Thoracic aorta (tissue), 2 donors: ENCODE data around the gene ZNF22. TPM values are rescaled to one million over a fixed set of nuclear protein-coding genes. Genes with fewer than 3 reads are reported as not detected.

Experiments used
- ATAC-seq: fragments of 150-250 bp; one replicate; pipeline ENCODE4 v1.8.0; 2017; ENCODE audit warnings: low read depth; ENCODE audit not compliant: insufficient number of reproducible peaks, low FRiP score
- DNase-seq: peaks from one replicate; pipeline ENCODE4 v3.0.0-alpha.2; 2020; ENCODE audit warnings: low spot score
- H3K27ac ChIP-seq, 2 donors: fragments of 200-600 bp; sonication (generic); 1 replicate in 1 of 2; 2 replicates in 1 of 2; pipeline ENCODE4 v1.5.1; 2016; ENCODE audit warnings: mild to moderate bottlenecking in 2 of 2, moderate library complexity in 2 of 2
- H3K27me3 ChIP-seq: fragments of 200-600 bp; sonication (generic); replicated peaks from 2 replicates; pipeline ENCODE4 v1.6.0; 2016; ENCODE audit warnings: mild to moderate bottlenecking; ENCODE audit not compliant: insufficient read depth
- H3K36me3 ChIP-seq: fragments of 200-600 bp; sonication (generic); one replicate; pipeline ENCODE4 v1.5.1; 2016
- H3K4me1 ChIP-seq, 2 donors: fragments of 200-600 bp; sonication (generic); 1 replicate in 1 of 2; 2 replicates in 1 of 2; pipeline versions ENCODE4 v1.5.1 to v1.6.0; 2016; ENCODE audit warnings: low read depth in 2 of 2, mild to moderate bottlenecking in 1 of 2; ENCODE audit not compliant: control insufficient read depth in 1 of 2
- H3K4me3 ChIP-seq: fragments of 200-600 bp; sonication (generic); 2 replicates; pipeline ENCODE4 v1.5.1; 2016; ENCODE audit warnings: mild to moderate bottlenecking
- H3K9me3 ChIP-seq: fragments of 200-600 bp; sonication (generic); 2 replicates; pipeline ENCODE4 v1.5.1; 2016
- CTCF ChIP-seq: fragments of 200-600 bp; sonication (generic); IDR thresholded peaks from one replicate; pipeline ENCODE4 v1.5.1; 2019; ENCODE audit warnings: antibody characterized with exemption
- total RNA-seq, 2 donors: library from RNA; depleted of rRNA; stranded (reverse); fragments of >200 nt; gene quantifications; one replicate each; pipeline versions ENCODE4 v1.1.0 to v1.2.3, GENCODE V29; 2016

The ZNF22 gene
- total RNA-seq, 2 donors from 2014 or later: 16.6 to 20.7 TPM

GRCh38 chr10:44955413-44956070 is 45.2 kb upstream of the ZNF22 start:
- H3K9me3 ChIP-seq: no peaks in the 10 kb centered on the region
- no peak for TF ChIP-seq CTCF
- no peaks in the 10 kb centered on the region for H3K27me3 ChIP-seq
- H3K27ac ChIP-seq: no peak overlapping the region
- no peak overlapping the region for H3K4me3 ChIP-seq
- peaks cover 9 to 23% of the 10 kb centered on the region in 2 donors for H3K4me1 ChIP-seq
- ATAC-seq (no peak), DNase-seq (no peak)
- H3K36me3 ChIP-seq: no peaks in the 10 kb centered on the region

GRCh38 chr10:44956226-44956625 is 44.5 kb upstream of the ZNF22 start:
- H3K36me3 ChIP-seq: no peaks in the 10 kb centered on the region
- no peak overlapping the region for H3K27ac ChIP-seq
- ATAC-seq (no peak), DNase-seq (no peak)
- peaks cover 9 to 30% of the 10 kb centered on the region in 2 donors for H3K4me1 ChIP-seq
- no peaks in the 10 kb centered on the region for H3K9me3 ChIP-seq
- H3K4me3 ChIP-seq: no peak overlapping the region
- no peak for TF ChIP-seq CTCF
- no peaks in the 10 kb centered on the region for H3K27me3 ChIP-seq

- Histone ChIP-seq H3K4me3 (no peak overlapping the region), H3K9me3 (no peaks in the 10 kb centered on the region), H3K4me1 (peaks cover 9 to 38% of the 10 kb centered on the region in 2 donors), H3K27me3 (no peaks in the 10 kb centered on the region), H3K36me3 (no peaks in the 10 kb centered on the region), H3K27ac (no peak overlapping the region)
- no peak for TF ChIP-seq CTCF
- DNase-seq: no peak
- no peak for ATAC-seq
These were observed 43.7 kb upstream of the ZNF22 start for GRCh38 chr10:44956717-44957706.

GRCh38 chr10:44958196-44958897 is 42.4 kb upstream of the ZNF22 start:
- Histone ChIP-seq H3K27ac (peak overlapping the region; percentile 74 to 88), H3K36me3 (no peaks in the 10 kb centered on the region), H3K27me3 (no peaks in the 10 kb centered on the region), H3K4me1 (peaks cover 13 to 51% of the 10 kb centered on the region in 2 donors), H3K4me3 (peak overlapping the region; percentile 79), H3K9me3 (no peaks in the 10 kb centered on the region)
- DNase-seq (no peak), ATAC-seq (no peak)
- no peak for TF ChIP-seq CTCF

- ATAC-seq (no peak), DNase-seq (no peak)
- peaks cover 17 to 57% of the 10 kb centered on the region in 2 donors for H3K4me1 ChIP-seq
These were observed 41.9 kb upstream of the ZNF22 start for GRCh38 chr10:44958898-44959246.

More at GRCh38 chr10:44958898-44959246, 41.9 kb upstream of the ZNF22 start:
- peak overlapping the region; percentile 79 for H3K4me3 ChIP-seq
- H3K27ac ChIP-seq: peak overlapping the region; percentile 74 to 88
- H3K27me3 ChIP-seq: no peaks in the 10 kb centered on the region
- no peaks in the 10 kb centered on the region for H3K9me3 ChIP-seq
- H3K36me3 ChIP-seq: no peaks in the 10 kb centered on the region
- TF ChIP-seq CTCF: no peak
